Cardiac fibroblast (primary cell): ENCODE results near the gene PTGES.

ENCODE experiments used
- DNase-seq, 2 donors: peaks; one replicate each; pipeline versions ENCODE4 v3.0.0 to v3.0.0-alpha.2; 2010; ENCODE audit warnings: low read depth in 2 of 2
- H3K4me3 ChIP-seq, 2 donors: replicated peaks in 1 of 2; 1 replicate in 1 of 2; 2 replicates in 1 of 2; pipeline ENCODE4 v1.5.1; 2011; ENCODE audit warnings: low read depth in 2 of 2, low read length in 2 of 2, mild to moderate bottlenecking in 2 of 2, moderate library complexity in 1 of 2
- CTCF ChIP-seq: IDR thresholded peaks from one replicate; pipeline ENCODE4 v1.5.1; 2011; ENCODE audit warnings: low read depth, mild to moderate bottlenecking, low read length, inconsistent platforms

Gene PTGES

GRCh38 chr9:129693741-129694140, 59.1 kb downstream of the PTGES start:
- no peak for DNase-seq
- TF ChIP-seq CTCF, result no peak
- H3K4me3 ChIP-seq, result no peak overlapping the region

- no peak for TF ChIP-seq CTCF
- DNase-seq, result no peak
- no peak overlapping the region for H3K4me3 ChIP-seq
Measured at GRCh38 chr9:129692534-129692933, 60.3 kb downstream of the PTGES start.
